Stomach (tissue), 9 donors: ENCODE data around the gene DPM3. TPM values are rescaled to one million over a fixed set of nuclear protein-coding genes. Genes with fewer than 3 reads are reported as not detected.

Source experiments
- DNase-seq, 2 donors: peaks; one replicate each; pipeline versions ENCODE4 v3.0.0 to v3.0.0-alpha.2; 2013 to 2019
- H3K27ac ChIP-seq, 5 donors: fragments of 200-600 bp in 4 of 5; sonication (generic) in 4 of 5; one replicate each; pipeline ENCODE4 v1.5.1; 2013 to 2019; ENCODE audit warnings: mild to moderate bottlenecking in 1 of 5, moderate library complexity in 1 of 5
- H3K27me3 ChIP-seq, 3 donors: fragments of 200-600 bp; sonication (generic); one replicate each; pipeline ENCODE4 v1.5.1; 2017 to 2019; ENCODE audit warnings: mixed run types in 1 of 3
- H3K36me3 ChIP-seq, 4 donors: fragments of 200-600 bp; sonication (generic); 1 replicate in 3 of 4; 2 replicates in 1 of 4; pipeline ENCODE4 v1.5.1; 2016 to 2019
- H3K4me1 ChIP-seq, 4 donors: fragments of 200-600 bp; sonication (generic); one replicate each; pipeline ENCODE4 v1.5.1; 2016 to 2019
- H3K4me3 ChIP-seq, 4 donors: fragments of 200-600 bp; sonication (generic) in 3 of 4; one replicate each; pipeline ENCODE4 v1.5.1; 2016 to 2019; ENCODE audit warnings: mild to moderate bottlenecking in 1 of 4
- H3K9me3 ChIP-seq, 4 donors: fragments of 200-600 bp; sonication (generic); one replicate each; pipeline ENCODE4 v1.5.1; 2016 to 2019
- EP300 ChIP-seq: sonication (generic); formaldehyde crosslinking; IDR thresholded peaks from one replicate; pipeline ENCODE4 v1.6.1; 2017; ENCODE audit warnings: antibody characterized with exemption
- POLR2A ChIP-seq, 4 donors: fragments of 450-650 bp; IDR thresholded peaks; one replicate each; pipeline ENCODE4 v1.6.1; 2016; ENCODE audit warnings: antibody characterized with exemption in 4 of 4, control low read depth in 2 of 4, mild to moderate bottlenecking in 1 of 4, moderate library complexity in 1 of 4
- POLR2AphosphoS5 ChIP-seq, 3 donors: sonication (generic); formaldehyde crosslinking; IDR thresholded peaks; one replicate each; pipeline ENCODE4 v1.6.1; 2016; ENCODE audit warnings: antibody characterized with exemption in 3 of 3
- WGBS, 5 donors: extraction: QIAGEN DNeasy Blood & Tissue Kit in 3 of 5; methylation state at CpG; one replicate each; pipeline versions ENCODE4 v1.1.5 to v1.1.7; 2013 to 2018; 5-methylcytosine and 5-hydroxymethylcytosine counted together
- intact Hi-C: fragments of 100-400 bp; cut with DNase I; formaldehyde crosslinking; loops from one replicate; pipeline ENCODE4 v1.15.1; 2023; ENCODE audit warnings: low total_unique reads
- polyA plus RNA-seq, 3 donors: library from polyadenylated mRNA; stranded (reverse); fragments of 200-250 nt; gene quantifications; one replicate each; pipeline ENCODE4 v1.2.3, GENCODE V29; 2013
- total RNA-seq, 5 donors: library from RNA; depleted of rRNA; stranded (reverse); fragments of >200 nt; gene quantifications; one replicate each; pipeline versions ENCODE4 v1.1.0 to v1.2.3, GENCODE V29; 2014 to 2016
- TF ChIP-seq, protein P1 (sequence below), 7 experiments: fragments of 450-650 bp in 4 of 7; fragments of 200-600 bp in 3 of 7; sonication (generic) in 3 of 7; IDR thresholded peaks; one replicate each; pipeline ENCODE4 v1.5.1; 2016 to 2019; ENCODE audit warnings: antibody characterized with exemption in 7 of 7, control low read depth in 2 of 7, mild to moderate bottlenecking in 1 of 7
- donor health status: healthy with polysubstance abuse.
- donor health status: Bipolar disorder and iron deficiency.
- donor health status: healthy.

The DPM3 gene
- total and polyA plus RNA-seq, 8 donors: 13.3 to 301 (median 51.3) TPM; not detected in 1

DNA sequence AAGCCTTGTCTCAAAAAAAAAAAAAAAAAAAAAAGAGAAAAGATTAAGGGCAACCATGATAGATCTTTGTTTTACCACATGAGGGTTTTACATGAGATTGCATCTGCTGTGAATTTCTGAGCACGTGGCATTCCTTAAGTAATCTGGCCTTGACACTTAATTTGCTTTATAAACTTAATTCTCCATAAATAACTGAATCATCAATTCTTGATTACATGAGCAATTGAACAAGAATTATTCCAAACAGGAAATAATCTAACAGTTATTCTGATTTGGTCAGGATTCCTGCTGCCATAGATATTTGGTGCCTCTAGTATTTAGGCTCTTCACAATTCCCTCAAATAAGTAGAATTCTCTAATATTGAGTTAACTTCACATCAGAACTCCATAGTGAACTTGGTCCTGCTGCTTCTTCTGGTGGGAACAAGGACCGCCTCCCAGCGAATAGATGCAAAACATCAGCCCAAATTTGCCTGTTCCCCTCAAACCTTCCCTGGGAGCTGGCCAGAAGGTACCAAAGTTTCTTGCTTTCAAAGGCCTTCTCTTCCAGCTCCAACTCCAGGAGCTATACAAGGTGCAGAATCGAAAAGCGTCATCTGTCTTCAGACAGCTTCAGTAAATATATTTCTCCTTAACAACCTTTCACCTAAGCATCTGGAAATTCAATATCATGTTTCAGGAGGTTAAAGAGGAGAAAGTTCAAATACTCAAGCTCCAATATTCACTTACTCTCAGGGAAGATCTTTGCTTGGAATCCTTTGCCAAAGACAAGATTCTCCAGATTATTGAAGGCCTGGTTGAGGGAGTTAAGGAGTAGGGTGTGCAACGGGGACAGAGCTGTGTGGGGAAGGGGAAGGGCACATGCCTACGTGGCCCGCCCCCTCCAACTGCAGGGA is 31.8 kb upstream of the DPM3 start:
- no peak for DNase-seq
- peaks cover 44 to 70% (median 62%) of the 10 kb centered on the region in 4 donors for H3K4me1 ChIP-seq
- no peak for TF ChIP-seq POLR2A (IDR thresholded peaks at IDR 0.05)
- TF ChIP-seq, protein P1, sequence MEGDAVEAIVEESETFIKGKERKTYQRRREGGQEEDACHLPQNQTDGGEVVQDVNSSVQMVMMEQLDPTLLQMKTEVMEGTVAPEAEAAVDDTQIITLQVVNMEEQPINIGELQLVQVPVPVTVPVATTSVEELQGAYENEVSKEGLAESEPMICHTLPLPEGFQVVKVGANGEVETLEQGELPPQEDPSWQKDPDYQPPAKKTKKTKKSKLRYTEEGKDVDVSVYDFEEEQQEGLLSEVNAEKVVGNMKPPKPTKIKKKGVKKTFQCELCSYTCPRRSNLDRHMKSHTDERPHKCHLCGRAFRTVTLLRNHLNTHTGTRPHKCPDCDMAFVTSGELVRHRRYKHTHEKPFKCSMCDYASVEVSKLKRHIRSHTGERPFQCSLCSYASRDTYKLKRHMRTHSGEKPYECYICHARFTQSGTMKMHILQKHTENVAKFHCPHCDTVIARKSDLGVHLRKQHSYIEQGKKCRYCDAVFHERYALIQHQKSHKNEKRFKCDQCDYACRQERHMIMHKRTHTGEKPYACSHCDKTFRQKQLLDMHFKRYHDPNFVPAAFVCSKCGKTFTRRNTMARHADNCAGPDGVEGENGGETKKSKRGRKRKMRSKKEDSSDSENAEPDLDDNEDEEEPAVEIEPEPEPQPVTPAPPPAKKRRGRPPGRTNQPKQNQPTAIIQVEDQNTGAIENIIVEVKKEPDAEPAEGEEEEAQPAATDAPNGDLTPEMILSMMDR (IDR thresholded peaks at IDR 0.05): no peak
- no peak for TF ChIP-seq POLR2AphosphoS5 (IDR thresholded peaks at IDR 0.05)
- peaks cover 6 to 26% (median 25%) of the 10 kb centered on the region in 4 donors for H3K36me3 ChIP-seq
- H3K4me3 ChIP-seq: peak overlapping the region; percentile 84 to 94 (median 90)
- intact Hi-C loops: loop anchor here (10.0 kb wide), 1 partner anchor 53 kb away; no protein-coding TSS in a partner anchor
- H3K9me3 ChIP-seq: no peaks in the 10 kb centered on the region
- peaks cover 0 to 19% (median 6%) of the 10 kb centered on the region in 3 donors for H3K27me3 ChIP-seq
- WGBS, 5 donors: 36 to 42% (median 40%) methylated on average over 8 of the region's 8 CpGs
- H3K27ac ChIP-seq: peak overlapping the region; percentile 80 to 96 (median 93)

DNA sequence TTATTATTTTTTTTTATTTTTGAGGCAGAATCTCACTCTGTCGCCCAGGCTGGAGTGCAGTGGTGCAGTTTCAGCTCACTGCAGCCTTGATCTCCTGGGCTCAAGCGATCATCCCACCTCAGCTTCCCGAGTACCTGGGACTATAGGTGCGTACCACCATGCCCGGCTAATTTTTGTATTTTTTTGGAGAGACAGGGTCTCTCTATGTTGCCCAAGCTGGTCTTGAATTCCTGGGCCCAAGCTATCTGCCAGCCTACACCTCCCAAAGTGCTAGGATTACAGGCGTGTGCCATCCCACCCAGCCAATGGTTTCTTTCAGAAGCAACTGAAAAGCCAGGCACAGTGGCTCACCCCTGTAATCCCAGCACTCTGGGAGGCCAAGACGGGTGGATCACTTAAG is 30.5 kb upstream of the DPM3 start:
- intact Hi-C loops: loop anchor here (10.0 kb wide), 1 partner anchor 54 kb away; no protein-coding TSS in a partner anchor

DNA sequence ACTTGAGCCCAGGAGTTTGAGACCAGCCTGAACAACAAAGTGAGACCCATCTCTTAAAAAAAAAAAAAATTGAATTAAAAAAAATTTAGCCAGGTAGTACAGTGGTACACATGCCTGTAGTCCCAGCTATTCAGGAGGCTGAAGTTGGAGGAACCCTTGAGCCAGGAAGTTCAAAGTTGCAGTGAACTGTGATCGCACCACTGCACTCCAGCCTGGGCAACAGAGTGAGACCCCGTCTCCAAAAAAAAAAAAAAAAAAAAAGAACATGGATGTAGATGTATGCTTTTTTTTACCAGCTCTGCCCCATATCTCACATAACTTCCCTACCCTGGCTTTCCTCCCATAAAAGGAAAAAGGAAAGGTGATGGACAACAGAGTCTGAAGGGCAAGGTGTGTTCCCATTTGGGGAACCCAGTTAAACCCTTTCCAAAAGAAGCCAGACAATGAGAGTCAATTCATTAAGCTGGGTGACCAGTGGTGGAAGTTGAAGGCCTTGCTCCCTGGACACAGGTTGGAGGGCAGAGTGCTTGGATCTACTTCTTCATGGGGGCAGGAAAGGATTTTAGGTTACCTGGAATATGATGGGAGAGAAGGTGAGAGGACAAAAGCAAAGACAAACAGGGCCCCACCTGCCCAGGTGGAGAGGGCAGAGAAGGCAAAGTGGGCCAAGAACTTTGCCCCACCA is 29.9 kb upstream of the DPM3 start:
- H3K4me1 ChIP-seq: peaks cover 36 to 64% (median 49%) of the 10 kb centered on the region in 4 donors
- H3K27ac ChIP-seq: no peak overlapping the region
- DNase-seq: no peak
- 72 to 90% (median 88%) methylated on average over 2 of the region's 2 CpGs for WGBS, 5 donors
- no peak overlapping the region for H3K4me3 ChIP-seq
- H3K36me3 ChIP-seq: peaks cover 6 to 26% (median 25%) of the 10 kb centered on the region in 4 donors
- peaks cover 0 to 22% (median 6%) of the 10 kb centered on the region in 3 donors for H3K27me3 ChIP-seq
- no peaks in the 10 kb centered on the region for H3K9me3 ChIP-seq
- intact Hi-C loops: loop anchor here (10.0 kb wide), 1 partner anchor 55 kb away; no protein-coding TSS in a partner anchor
- no peak for TF ChIP-seq POLR2AphosphoS5 (IDR thresholded peaks at IDR 0.05)
- TF ChIP-seq, protein P1 (IDR thresholded peaks at IDR 0.05): no peak
- no peak for TF ChIP-seq EP300
- TF ChIP-seq POLR2A (IDR thresholded peaks at IDR 0.05): no peak

More for the DNA sequence above, 30.5 kb upstream of the DPM3 start:
- no peak for DNase-seq
- H3K4me3 ChIP-seq: no peak overlapping the region
- peaks cover 39 to 70% (median 55%) of the 10 kb centered on the region in 4 donors for H3K4me1 ChIP-seq
- TF ChIP-seq, protein P1 (IDR thresholded peaks at IDR 0.05): no peak
- TF ChIP-seq POLR2A (IDR thresholded peaks at IDR 0.05): no peak
- no peak for TF ChIP-seq EP300
- H3K27me3 ChIP-seq: peaks cover 0 to 24% (median 6%) of the 10 kb centered on the region in 3 donors
- no peaks in the 10 kb centered on the region for H3K9me3 ChIP-seq
- 93 to 96% (median 94%) methylated on average over 7 of the region's 7 CpGs for WGBS, 5 donors
- peaks cover 6 to 26% (median 25%) of the 10 kb centered on the region in 4 donors for H3K36me3 ChIP-seq
- no peak overlapping the region for H3K27ac ChIP-seq

DNA sequence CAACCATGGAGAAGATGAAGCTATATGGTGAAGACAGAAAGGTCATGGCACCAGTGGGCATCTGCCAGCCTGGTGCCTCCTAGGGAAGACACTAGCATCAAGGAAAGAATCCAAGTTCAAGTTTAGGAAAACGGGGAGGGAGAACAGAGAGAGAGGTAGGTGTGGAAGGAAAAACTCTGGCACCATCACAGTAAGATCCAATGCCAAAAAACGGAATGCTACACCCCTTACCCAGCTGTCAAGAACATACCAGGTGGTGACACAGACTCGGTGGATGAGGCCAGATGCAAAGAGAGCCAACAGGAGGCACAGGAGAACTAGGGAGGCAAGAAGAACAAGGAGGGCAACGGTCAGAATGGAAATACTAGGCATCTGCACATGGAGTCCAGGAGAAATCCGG is 29.2 kb upstream of the DPM3 start:
- no peak for DNase-seq
- no peaks in the 10 kb centered on the region for H3K9me3 ChIP-seq
- peaks cover 0 to 15% (median 5%) of the 10 kb centered on the region in 3 donors for H3K27me3 ChIP-seq
- no peak overlapping the region for H3K4me3 ChIP-seq
- TF ChIP-seq POLR2AphosphoS5 (IDR thresholded peaks at IDR 0.05) (no peak), POLR2A (IDR thresholded peaks at IDR 0.05) (no peak)
- TF ChIP-seq, protein P1 (IDR thresholded peaks at IDR 0.05): no peak
- H3K4me1 ChIP-seq: peaks cover 34 to 57% (median 42%) of the 10 kb centered on the region in 4 donors
- peaks cover 6 to 26% (median 25%) of the 10 kb centered on the region in 4 donors for H3K36me3 ChIP-seq
- 73 to 83% (median 79%) methylated on average over 5 of the region's 5 CpGs for WGBS, 5 donors
- intact Hi-C loops: loop anchor here (5.0 kb wide), 1 partner anchor 77 kb away; no protein-coding TSS in a partner anchor
- H3K27ac ChIP-seq: no peak overlapping the region
